Measurements from ENCODE around the gene SREBF1.

SREBF1 gene

GRCh38 chr17:17857496-17857895, 20.7 kb upstream of the SREBF1 start:
- DNase-seq, result no peak

GRCh38 chr17:17856386-17856785, 19.6 kb upstream of the SREBF1 start:
- no peak for DNase-seq

GRCh38 chr17:17855976-17856375, 19.2 kb upstream of the SREBF1 start:
- no peak for DNase-seq

DNA sequence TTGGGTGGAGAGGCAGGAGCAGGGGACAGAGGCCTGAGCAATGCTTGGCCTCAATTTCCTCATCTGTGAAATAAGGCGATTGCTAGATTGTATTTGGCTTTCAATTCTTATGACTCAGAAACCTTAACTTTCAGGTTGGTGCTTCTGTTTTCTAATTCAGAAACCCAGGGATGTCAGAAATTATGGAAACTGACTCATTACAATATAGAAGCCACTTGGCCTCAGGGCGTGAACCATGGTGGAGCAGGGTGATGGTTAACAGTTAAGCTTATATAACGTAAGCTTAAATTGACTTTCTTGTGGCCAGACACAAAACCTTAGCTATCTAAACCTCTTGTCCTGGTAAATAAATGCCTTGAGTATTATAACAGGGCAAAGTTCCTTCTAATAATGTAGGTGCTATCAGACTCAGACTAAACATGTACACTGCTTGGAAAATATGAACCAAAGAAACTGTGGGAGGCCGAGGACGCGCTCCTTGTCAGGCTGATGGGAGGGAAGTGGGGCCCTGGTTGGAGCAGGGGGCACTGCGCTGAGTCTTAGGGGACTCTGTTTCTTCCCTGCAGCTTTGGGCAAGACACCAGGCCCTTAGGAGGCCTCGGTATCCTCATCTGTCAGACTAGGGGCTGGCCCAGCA, 17.1 kb upstream of the SREBF1 start:
- no peak for DNase-seq

DNA sequence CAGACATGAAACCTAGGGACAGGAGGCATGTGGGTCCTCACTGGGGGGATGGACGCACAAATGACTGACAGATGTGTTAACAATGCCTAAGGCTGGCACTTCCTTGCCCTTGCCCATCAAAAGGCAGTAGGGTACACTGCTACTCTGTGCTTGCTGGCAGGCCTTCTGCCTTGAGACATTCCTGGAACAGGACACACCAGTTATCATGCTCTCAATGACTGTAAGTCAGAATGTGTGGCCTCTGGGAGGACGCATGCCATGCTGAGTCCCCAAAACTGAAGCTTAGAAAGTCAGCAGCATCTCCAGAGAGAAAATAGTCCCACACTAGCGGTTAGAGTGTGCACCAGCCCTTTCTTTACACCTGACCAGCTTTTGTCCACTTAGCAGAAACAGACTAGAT, 16.1 kb upstream of the SREBF1 start:
- no peak for DNase-seq

DNA sequence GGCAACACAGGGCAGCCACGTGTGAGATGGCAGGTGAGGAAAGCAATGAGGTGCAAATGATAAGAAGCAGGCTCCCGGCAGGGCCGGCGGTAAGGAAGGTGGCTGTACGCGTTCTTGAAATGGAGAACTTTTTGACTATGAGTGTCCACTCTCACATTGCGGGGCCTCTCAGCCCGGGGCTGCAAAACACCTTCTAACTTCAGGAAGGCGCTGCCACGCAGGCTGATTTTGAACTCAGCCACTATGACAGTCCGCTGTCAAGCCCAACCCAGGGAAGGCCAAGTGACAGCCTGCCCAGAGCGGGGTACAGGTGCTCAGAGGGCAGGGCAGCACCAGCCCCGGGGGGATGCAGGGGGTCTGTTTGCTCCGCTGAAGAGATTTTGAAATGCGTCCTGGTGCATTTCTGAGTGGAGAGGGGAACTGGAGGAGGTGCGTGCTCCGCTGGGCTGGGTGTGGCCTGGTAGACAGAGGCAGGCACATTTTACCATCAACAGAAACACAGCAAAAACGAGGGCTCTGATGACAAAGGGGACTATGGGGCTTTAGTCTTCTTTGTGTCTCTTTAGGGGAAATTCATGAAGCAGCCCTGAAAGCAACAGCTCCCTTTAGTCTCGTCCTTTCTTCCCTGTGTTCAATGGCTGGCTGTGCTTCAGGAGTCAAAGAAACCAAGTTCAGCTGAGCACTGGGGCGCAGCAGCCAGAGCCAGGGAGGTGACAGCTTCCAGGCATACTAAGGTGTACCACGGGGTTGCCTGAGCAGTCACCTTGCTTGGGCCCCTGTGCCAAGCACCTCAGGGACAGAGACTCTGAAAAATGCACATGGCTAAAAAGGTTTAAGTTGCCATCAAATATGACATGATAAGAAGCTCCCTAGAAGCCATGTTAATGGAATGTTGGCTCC, 14.6 kb upstream of the SREBF1 start:
- DNase-seq, result no peak

- DNase-seq, result peak; percentile 16
These were observed 13.1 kb upstream of the SREBF1 start for GRCh38 chr17:17849845-17850373.

GRCh38 chr17:17849147-17849820, 12.5 kb upstream of the SREBF1 start:
- no peak for DNase-seq

GRCh38 chr17:17848311-17849082, 11.7 kb upstream of the SREBF1 start:
- DNase-seq, result no peak

- no peak for DNase-seq
These were observed 10.9 kb upstream of the SREBF1 start for GRCh38 chr17:17847726-17848125.

DNA sequence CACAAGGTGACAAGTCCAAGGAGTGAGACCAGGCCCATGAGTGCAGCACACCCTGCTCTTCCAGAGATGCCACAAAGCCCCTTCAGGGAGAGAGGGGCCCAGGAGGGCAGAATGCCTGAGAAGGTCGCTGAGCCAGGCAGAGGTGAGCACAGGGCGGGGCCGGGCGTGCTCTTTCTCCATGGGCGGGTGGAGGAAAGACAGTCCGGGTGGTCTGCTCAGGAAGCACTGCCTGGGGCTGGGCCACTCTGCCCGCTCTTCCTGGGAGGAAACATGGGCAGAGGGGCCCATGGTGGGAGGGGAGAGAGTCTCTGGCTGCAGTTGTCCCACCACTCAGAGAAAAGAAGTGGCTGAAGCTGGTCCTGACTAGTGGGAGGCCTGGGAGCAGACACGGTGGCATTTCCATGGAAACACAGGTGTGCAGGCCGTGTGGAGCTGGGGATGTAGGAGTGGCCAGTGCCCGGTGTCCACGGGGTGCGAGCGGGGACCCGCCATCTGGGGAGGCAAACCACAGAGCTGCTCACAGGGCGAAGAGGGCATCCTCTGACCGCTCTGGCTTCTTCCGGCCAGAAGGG, 10.4 kb upstream of the SREBF1 start:
- DNase-seq, result no peak

DNA sequence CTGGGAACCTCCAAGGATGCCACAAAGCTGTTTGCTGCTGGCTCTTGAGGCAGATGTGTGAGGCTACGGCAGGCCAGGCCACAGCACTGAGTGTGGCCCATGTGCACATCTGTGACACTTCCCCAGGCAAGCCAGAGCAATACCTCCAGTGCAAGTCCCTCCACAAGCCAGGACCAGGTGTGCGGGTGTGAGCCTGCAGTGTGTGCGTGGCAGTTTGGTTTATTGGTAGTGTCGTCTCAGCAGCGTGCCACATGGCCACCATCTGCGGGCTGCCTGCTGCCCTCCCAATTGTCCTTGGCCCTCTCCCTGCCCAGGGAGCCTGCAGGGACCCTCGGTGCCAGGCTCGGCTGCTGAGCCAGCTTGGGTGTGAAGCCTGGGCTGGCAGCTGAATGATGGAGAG, 9.9 kb upstream of the SREBF1 start:
- no peak for DNase-seq

GRCh38 chr17:17846003-17846402, 9.2 kb upstream of the SREBF1 start:
- no peak for DNase-seq

- DNase-seq, result no peak
These were observed 8.4 kb upstream of the SREBF1 start for GRCh38 chr17:17845046-17845775.

DNA sequence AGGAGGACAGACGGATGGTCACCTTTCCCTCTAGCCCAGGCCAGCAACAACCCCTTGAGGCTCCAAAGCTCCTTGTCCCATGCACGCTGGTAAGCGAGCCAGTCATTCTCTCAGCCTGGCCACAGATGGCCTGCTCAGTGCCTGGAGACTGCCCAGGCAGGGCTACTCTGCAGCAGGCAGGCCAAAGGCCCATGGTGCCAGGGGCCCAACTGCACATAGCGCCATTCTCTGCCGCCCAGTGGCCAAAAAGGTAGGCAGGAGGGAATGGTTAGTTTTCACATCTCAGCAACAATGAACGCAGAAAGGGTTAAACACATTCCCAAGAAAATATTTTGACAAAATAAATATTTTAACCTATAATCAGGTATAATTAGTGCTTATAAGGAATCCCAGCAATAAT, 7.7 kb upstream of the SREBF1 start:
- DNase-seq, result no peak

GRCh38 chr17:17844079-17844478, 7.3 kb upstream of the SREBF1 start:
- no peak for DNase-seq

GRCh38 chr17:17843096-17843495, 6.3 kb upstream of the SREBF1 start:
- no peak for DNase-seq

DNA sequence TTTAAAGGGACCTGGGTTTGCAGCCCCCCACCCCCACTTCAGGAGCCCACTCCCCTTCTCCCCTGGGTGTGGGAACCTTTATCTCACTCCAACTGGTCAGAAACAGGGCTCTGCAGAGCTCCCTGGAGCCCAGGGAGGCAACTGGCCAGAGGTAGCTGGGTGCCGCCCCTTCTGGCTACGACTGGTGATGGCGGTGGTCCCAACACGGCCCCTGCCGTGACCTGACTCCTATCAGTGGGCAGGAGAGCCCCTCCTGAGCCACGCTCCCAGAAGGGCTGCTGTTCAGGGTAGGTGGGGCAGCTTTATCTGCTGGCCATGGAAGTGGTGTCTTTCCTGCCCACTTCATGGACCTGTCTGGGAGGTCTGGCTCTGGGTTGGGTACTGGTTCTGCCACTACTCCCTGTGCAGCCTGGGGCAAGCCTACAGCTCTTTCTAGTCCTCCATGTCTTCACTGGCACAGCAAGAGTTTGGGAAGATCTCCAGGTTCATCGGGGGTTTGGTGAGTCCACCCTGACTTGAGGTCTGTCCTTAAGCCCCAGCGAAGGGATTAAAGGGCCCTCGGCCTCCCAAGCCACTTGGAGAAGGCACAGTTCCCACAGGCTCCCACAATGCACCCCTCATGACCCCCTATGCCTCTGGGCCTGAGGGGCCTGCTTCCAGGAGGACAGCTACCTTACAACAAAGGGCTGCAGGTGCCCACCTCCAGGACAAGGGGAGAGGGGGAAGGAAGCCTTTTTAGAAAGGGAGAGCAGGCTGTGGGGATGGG, 5.5 kb upstream of the SREBF1 start:
- DNase-seq, result no peak

DNA sequence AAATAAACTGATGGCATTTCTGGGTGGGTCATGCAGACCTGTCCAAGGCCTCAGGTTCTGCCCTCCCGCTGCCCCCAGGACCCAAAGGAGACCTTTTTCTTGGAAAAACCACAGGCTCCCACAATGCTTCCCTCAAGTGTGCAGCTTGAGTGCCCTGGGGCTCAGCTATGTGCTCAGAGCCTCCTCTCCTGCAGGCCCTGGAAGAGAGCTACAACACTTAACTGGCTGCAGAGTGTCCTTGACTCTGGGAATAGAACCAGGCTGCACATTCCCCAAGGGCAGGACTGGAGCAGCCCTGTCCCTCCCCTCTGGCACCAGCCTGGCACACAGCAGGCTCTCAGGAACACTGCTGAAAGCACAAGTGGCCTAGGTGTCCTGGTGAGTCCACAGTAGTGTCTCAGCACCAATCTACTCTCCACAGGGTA, 4.8 kb upstream of the SREBF1 start:
- DNase-seq, result no peak

DNA sequence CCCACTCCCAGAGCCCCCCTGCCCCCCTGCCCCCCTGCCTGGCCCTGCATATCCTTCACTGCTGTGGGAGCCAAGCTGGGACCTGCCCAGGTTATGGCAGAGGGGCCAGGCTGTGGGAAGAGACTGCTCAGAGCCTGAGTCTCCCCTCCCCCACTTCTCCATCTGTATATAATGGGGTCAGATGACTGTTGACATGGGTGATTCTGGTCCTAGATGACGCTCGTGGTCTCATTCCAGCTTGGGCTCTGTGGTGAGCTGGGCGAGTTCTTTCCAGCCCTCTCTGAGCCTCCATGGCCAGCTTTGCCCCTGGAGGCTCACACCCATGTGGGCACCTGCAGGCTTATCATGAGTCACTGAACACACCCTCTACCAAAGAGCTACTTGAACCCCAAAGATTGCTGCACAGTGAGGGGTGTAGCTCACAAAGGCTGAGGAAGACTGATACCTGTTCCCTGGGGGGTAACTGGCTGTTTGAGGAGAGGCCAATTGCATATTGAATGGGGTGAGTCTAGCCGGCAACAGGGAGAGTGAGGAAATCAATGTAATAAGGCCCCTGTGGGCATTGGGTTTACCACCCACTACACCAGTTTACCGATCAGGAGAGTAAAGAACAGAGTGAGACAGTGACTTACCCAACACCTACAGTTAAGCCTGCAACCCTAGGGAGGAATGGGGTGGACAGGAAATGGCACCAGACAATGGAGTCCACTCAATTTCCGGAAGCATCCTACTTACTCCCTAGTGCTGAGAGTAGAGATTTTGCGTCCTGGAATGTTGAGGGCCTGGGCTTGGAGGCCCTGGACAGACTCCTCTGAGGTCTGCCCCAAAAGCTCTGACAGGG, 4.2 kb upstream of the SREBF1 start:
- no peak for DNase-seq
